ENCODE measurements around the gene NECAB3.

The NECAB3 gene

GRCh38 chr20:33621717-33622400, 52.4 kb downstream of the NECAB3 start:
- DNase-seq (ENCODE audit: low read depth, low spot score) = no peak

GRCh38 chr20:33612001-33612400, 62.2 kb downstream of the NECAB3 start:
- DNase-seq (ENCODE audit: low read depth, low spot score) = no peak

DNA sequence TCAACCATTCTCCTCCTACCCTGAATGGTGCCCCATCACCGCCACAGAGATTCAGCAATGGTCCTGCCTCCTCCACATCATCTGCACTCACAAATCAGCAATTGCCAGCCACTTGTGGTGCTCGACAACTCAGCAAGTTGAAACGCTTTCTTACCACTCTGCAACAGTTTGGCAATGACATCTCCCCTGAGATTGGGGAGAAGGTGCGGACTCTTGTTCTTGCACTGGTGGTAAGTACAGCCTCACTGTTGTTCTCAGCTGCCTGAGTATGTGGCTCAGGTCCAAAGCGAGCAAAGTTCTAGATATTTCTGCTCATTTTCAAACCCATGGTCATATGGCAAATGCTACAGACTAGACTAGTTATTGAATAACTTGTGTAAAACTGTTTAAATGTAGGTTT, 63.1 kb downstream of the NECAB3 start:
- DNase-seq (ENCODE audit: low read depth, low spot score) = no peak

DNA sequence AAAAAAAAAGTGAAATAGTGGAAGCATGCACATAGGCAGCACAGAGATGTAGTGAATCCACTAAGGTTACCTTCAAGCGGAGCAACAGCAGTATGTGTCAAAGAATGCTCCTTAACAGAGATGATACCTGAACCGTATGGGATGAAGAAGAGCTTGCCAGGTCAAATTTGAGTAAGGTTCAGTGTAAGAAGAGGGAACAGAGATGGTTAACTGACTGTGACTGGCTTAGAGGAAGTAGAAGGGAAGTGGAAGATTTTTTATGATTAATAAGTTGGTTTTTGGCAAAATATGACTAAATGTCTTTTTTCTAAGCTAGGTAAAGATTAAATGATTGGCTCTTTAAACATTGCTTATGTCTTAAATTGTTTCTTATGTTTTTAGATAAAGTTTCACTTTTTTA, 64.7 kb downstream of the NECAB3 start:
- DNase-seq (ENCODE audit: low read depth, low spot score) = no peak

All from smooth muscle cell of the brain vasculature (primary cell).